ENCODE measurements around the gene FMN1. TPM values are rescaled to one million over a fixed set of nuclear protein-coding genes. Genes with fewer than 3 reads are reported as not detected.

FMN1 gene
- total and polyA plus RNA-seq, 7 donors = 0.21 to 20.0 (median 2.5) TPM

DNA sequence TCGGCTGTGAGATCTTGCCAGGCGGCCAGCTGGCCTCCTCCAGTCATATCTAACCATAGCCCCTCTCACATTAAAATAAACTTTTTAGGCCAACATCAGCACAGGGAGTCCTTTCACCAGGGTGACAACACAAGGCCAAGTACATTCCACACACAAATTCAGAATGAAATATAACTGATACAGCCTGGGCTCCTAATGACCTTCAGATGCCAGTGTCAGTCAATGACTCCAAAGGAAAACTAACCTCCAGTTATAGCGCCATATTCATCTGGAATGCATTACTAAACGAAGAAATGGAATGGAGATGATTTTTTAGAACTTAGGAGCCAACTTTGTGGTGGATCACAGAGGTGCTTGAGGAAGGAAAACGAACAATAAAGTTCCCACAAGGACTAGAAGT, 271.3 kb downstream of the FMN1 start:
- Histone ChIP-seq H3K27ac (no peak overlapping the region), H3K27me3 (ENCODE audit: insufficient read depth in 3 of 3, low read length in 2 of 3) (no peaks in the 10 kb centered on the region), H3K4me3 (no peak overlapping the region), H3K9me3 (no peaks in the 10 kb centered on the region), H3K4me1 (no peaks in the 10 kb centered on the region), H3K36me3 (ENCODE audit: insufficient read depth in 1 of 2, low read depth in 1 of 2) (no peaks in the 10 kb centered on the region)
- TF ChIP-seq CTCF (IDR thresholded peaks at IDR 0.05) = no peak
- intact Hi-C loops (cut with DNase I) = loop anchor here in 1 of 2 donors (10.0 kb wide), 1 partner anchor 62 kb away; no protein-coding TSS in a partner anchor
- 30 to 53% (median 32%) methylated on average over 5 of the region's 5 CpGs for WGBS, 3 donors
- DNase-seq = no peak
- no peak for ATAC-seq

- no peak overlapping the region for H3K4me3 ChIP-seq
- intact Hi-C loops (cut with DNase I) = loop anchor here in 1 of 2 donors (10.0 kb wide), 1 partner anchor 62 kb away; no protein-coding TSS in a partner anchor
- WGBS, 3 donors = 51 to 93% (median 63%) methylated on average over 3 of the region's 3 CpGs
- DNase-seq (no peak), ATAC-seq (no peak)
- H3K4me1 ChIP-seq = no peaks in the 10 kb centered on the region
- no peaks in the 10 kb centered on the region for H3K36me3 ChIP-seq (ENCODE audit: insufficient read depth in 1 of 2, low read depth in 1 of 2)
- TF ChIP-seq CTCF (IDR thresholded peaks at IDR 0.05) = no peak
- H3K27ac ChIP-seq = no peak overlapping the region
- no peaks in the 10 kb centered on the region for H3K9me3 ChIP-seq
- H3K27me3 ChIP-seq (ENCODE audit: insufficient read depth in 3 of 3, low read length in 2 of 3) = no peaks in the 10 kb centered on the region
Observed at GRCh38 chr15:32922541-32922940, 272.0 kb downstream of the FMN1 start.

- no peak for TF ChIP-seq CTCF (IDR thresholded peaks at IDR 0.05)
- no peaks in the 10 kb centered on the region for H3K36me3 ChIP-seq (ENCODE audit: insufficient read depth in 1 of 2, low read depth in 1 of 2)
- WGBS, 3 donors = 45 to 51% (median 50%) methylated on average over 5 of the region's 5 CpGs
- DNase-seq (no peak), ATAC-seq (no peak)
- peaks cover 0 to 2% (median 0%) of the 10 kb centered on the region in 3 donors for H3K27me3 ChIP-seq (ENCODE audit: insufficient read depth in 3 of 3, low read length in 2 of 3)
- no peaks in the 10 kb centered on the region for H3K4me1 ChIP-seq
- H3K4me3 ChIP-seq = no peak overlapping the region
- no peak overlapping the region for H3K27ac ChIP-seq
- intact Hi-C loops (cut with DNase I) = loop anchor here in 1 of 2 donors (10.0 kb wide), 1 partner anchor 65 kb away; no protein-coding TSS in a partner anchor
- no peaks in the 10 kb centered on the region for H3K9me3 ChIP-seq
Observed at GRCh38 chr15:32919749-32920414, 274.6 kb downstream of the FMN1 start.

GRCh38 chr15:32918547-32918946, 276.0 kb downstream of the FMN1 start:
- Histone ChIP-seq H3K4me1 (no peaks in the 10 kb centered on the region), H3K27ac (no peak overlapping the region), H3K4me3 (no peak overlapping the region), H3K27me3 (ENCODE audit: insufficient read depth in 3 of 3, low read length in 2 of 3) (peaks cover 0 to 2% (median 2%) of the 10 kb centered on the region in 3 donors), H3K9me3 (no peaks in the 10 kb centered on the region), H3K36me3 (ENCODE audit: insufficient read depth in 1 of 2, low read depth in 1 of 2) (no peaks in the 10 kb centered on the region)
- no peak for TF ChIP-seq CTCF (IDR thresholded peaks at IDR 0.05)
- no peak for DNase-seq
- no peak for ATAC-seq
- WGBS, 3 donors = 43 to 65% (median 46%) methylated on average over 4 of the region's 4 CpGs
- intact Hi-C loops (cut with DNase I) = no loop called here

Data from psoas muscle (tissue), 8 donors.